ENCODE results near the gene SLC39A11. TPM values are rescaled to one million over a fixed set of nuclear protein-coding genes. Genes with fewer than 3 reads are reported as not detected.

SLC39A11 gene
- total RNA-seq, 2 donors from 2014 or later: 27.8 to 39.6 TPM

DNA sequence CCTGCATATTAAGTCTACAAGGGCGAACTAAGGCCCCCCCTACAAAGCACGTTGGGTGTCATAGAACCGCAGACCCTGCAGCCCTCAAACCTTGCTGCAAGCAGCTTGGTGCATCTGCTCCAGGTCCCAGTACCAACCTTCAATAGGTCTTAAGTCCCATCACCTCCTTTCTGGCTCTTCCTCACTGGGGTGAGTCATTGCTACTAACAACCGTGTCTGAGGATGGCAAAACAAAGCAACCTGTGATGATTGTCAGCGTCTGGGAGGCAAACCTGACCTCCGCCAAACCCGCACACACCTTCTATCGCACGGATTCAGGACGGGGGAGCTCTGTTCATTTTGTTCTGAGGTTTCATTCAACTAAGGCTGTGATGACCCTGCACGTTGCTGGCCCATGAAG lies 138.9 kb downstream of the SLC39A11 start:
- intact Hi-C loops (cut with DNase I): no loop called here
- H3K27ac ChIP-seq: no peak overlapping the region
- TF ChIP-seq POLR2A (IDR thresholded peaks at IDR 0.05): no peak
- no peak for TF ChIP-seq CTCF (IDR thresholded peaks at IDR 0.05)
- no peak for ATAC-seq
- H3K4me1 ChIP-seq: no peaks in the 10 kb centered on the region
- no peaks in the 10 kb centered on the region for H3K36me3 ChIP-seq (replicated peaks in 1 of 2; ENCODE audit: insufficient read depth in 1 of 2, low read depth in 2 of 2)
- H3K4me3 ChIP-seq: no peak overlapping the region
- no peak for DNase-seq
- H3K9me3 ChIP-seq: no peaks in the 10 kb centered on the region
- no peaks in the 10 kb centered on the region for H3K27me3 ChIP-seq
- WGBS, 2 donors: 94 to 97% methylated on average over 7 to 11 of the region's 11 CpGs

DNA sequence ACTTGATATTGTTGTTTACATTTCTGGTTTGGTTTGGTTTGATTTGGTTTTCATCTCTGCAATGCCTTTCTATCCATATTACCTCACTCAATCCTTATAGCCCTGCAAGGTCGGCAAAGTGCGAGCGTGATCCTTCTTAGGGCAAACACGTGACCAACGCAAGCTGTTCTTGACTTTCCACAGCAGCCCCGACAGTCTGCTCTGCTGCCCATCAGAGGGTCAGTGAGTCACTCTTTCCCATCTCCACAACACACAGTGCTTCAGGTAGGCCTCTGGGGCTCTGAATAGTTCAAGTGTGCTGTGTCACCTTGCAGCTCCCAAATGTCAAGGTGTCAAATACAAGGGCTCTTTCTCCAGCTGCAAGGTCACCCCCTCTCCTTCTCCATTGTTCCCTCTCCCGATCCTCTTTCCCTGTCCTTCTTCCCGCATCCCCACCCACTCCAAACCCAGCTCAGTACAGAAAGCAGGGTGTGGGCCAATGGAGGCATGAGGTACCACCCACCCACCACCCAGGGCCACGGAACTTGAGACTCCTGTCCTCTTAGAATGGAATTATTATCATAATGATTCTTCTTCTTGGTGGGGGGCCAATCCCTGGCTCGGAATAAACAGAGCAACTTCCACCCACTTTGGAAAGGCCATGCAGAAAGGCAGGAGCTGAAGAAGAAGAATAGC lies 139.7 kb downstream of the SLC39A11 start:
- TF ChIP-seq POLR2A (IDR thresholded peaks at IDR 0.05) (no peak), CTCF (IDR thresholded peaks at IDR 0.05) (no peak)
- Histone ChIP-seq H3K4me3 (no peak overlapping the region), H3K36me3 (replicated peaks in 1 of 2; ENCODE audit: insufficient read depth in 1 of 2, low read depth in 2 of 2) (no peaks in the 10 kb centered on the region), H3K27ac (no peak overlapping the region), H3K27me3 (no peaks in the 10 kb centered on the region), H3K9me3 (no peaks in the 10 kb centered on the region), H3K4me1 (no peaks in the 10 kb centered on the region)
- no peak for ATAC-seq
- DNase-seq: no peak
- WGBS, 2 donors: 92 to 93% methylated on average over 10 of the region's 10 CpGs
- intact Hi-C loops (cut with DNase I): no loop called here

GRCh38 chr17:72952220-72952619 lies 140.3 kb downstream of the SLC39A11 start:
- no peaks in the 10 kb centered on the region for H3K36me3 ChIP-seq (replicated peaks in 1 of 2; ENCODE audit: insufficient read depth in 1 of 2, low read depth in 2 of 2)
- intact Hi-C loops (cut with DNase I): no loop called here
- ATAC-seq (no peak), DNase-seq (no peak)
- no peaks in the 10 kb centered on the region for H3K9me3 ChIP-seq
- H3K27me3 ChIP-seq: no peaks in the 10 kb centered on the region
- no peak overlapping the region for H3K4me3 ChIP-seq
- 82 to 88% methylated on average over 3 to 5 of the region's 5 CpGs for WGBS, 2 donors
- TF ChIP-seq CTCF (IDR thresholded peaks at IDR 0.05) (no peak), POLR2A (IDR thresholded peaks at IDR 0.05) (no peak)
- H3K4me1 ChIP-seq: no peaks in the 10 kb centered on the region
- no peak overlapping the region for H3K27ac ChIP-seq

GRCh38 chr17:72950242-72950931 lies 142.1 kb downstream of the SLC39A11 start:
- DNase-seq (no peak), ATAC-seq (no peak)
- Histone ChIP-seq H3K9me3 (no peaks in the 10 kb centered on the region), H3K36me3 (replicated peaks in 1 of 2; ENCODE audit: insufficient read depth in 1 of 2, low read depth in 2 of 2) (no peaks in the 10 kb centered on the region), H3K4me3 (no peak overlapping the region), H3K4me1 (no peaks in the 10 kb centered on the region), H3K27ac (no peak overlapping the region), H3K27me3 (no peaks in the 10 kb centered on the region)
- 86 to 96% methylated on average over 8 of the region's 8 CpGs for WGBS, 2 donors
- TF ChIP-seq CTCF (IDR thresholded peaks at IDR 0.05) (no peak), POLR2A (IDR thresholded peaks at IDR 0.05) (no peak)
- intact Hi-C loops (cut with DNase I): no loop called here

GRCh38 chr17:72948115-72948514 lies 144.4 kb downstream of the SLC39A11 start:
- no peaks in the 10 kb centered on the region for H3K27me3 ChIP-seq
- ATAC-seq (no peak), DNase-seq (no peak)
- H3K9me3 ChIP-seq: no peaks in the 10 kb centered on the region
- TF ChIP-seq POLR2A (IDR thresholded peaks at IDR 0.05): no peak
- H3K4me3 ChIP-seq: no peak overlapping the region
- no peaks in the 10 kb centered on the region for H3K4me1 ChIP-seq
- intact Hi-C loops (cut with DNase I): no loop called here
- WGBS, 2 donors: 95 to 96% methylated on average over 23 of the region's 23 CpGs
- no peak overlapping the region for H3K27ac ChIP-seq
- H3K36me3 ChIP-seq (replicated peaks in 1 of 2; ENCODE audit: insufficient read depth in 1 of 2, low read depth in 2 of 2): no peaks in the 10 kb centered on the region

Measured in body of pancreas (tissue), 4 donors.